Ecto neural progenitor cell (in vitro differentiated cells): ENCODE data around the gene FAM184B.
"Not testable (repeated sequence)": the region's sequence is repeated elsewhere in the genome, so short reads cannot be mapped to it uniquely, and the experiment has no call there.

ENCODE experiments used
- DNase-seq: peaks from one replicate; pipeline ENCODE4 v3.0.0-alpha.2; 2018; ENCODE audit warnings: low spot score

Gene FAM184B

DNA sequence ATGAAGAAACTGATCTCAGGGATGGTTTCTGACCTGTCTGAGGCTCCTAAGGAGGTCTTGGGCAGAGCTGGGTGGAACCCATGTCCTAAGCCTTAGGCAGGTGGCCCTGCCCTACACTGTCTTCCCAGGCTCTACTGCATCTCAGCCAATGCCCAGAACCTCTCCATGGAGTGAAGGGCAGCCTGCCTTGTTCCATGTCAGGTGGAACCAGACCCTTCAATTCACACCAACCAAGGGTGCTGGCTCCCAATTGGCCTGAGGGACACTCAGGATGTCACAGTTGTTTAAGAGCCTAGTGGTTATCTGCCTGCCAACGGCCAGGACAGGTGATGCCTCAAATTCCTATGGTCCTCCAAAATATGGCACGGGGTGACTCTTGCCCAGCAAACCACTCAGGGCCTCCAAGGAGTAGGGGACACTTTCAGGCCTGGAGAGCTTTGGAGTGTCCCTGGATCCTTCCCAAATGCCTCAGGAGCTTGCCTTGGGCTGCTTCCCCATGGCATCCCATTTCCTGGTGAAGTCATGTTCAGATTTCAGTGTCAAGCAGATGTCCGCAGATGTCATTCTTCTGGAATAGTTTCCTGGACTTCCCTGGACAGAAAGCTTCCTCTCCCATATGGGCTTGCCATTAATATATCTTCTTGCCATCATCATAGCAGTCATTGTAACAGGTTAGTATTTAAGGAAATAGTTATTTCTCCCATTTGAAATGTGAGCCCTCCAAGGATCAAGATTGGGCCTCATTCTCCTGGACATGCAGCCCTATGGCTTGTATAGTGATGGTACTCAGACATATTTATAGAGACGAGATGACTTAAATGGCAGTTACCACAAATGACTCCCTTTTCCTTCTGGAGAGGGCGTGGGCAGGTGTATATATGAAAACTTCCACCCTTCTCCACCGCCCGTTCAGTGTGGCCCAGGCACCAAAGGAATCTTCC lies 99.9 kb downstream of the FAM184B start:
- DNase-seq: no peak

DNA sequence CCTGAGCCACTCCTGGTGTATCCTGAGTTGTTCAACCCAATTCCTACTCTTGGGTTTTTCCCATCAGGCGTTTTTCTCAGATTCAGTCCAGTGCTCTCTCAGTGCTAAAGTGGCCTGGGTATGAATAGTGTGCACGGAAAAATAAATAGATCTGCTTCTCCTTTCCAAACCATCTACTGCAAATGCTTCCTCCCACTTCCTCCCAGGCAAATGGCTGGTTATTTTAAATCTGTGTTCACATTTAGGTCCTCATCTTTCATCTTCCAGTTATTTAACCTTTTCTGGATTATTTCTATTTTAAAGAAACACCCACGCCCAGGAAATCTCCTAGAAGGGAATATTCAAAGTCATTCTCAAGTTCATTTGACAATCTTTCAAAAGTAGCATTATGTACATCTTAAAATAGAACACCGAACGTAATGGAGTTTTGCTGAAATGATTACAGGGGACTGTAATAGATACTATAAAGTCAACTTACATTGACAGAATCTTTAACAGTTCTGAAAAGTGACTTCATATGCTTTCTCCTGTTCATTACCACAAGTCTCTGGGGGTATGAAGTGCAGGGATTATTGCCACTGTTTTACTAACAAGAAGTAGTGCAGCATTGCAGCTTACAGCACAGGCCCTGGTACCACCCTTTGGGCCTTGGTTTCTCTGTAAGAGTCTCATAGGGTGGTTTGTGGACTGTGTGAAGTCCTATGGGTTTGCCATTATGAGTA lies 100.7 kb downstream of the FAM184B start:
- DNase-seq: no peak

DNA sequence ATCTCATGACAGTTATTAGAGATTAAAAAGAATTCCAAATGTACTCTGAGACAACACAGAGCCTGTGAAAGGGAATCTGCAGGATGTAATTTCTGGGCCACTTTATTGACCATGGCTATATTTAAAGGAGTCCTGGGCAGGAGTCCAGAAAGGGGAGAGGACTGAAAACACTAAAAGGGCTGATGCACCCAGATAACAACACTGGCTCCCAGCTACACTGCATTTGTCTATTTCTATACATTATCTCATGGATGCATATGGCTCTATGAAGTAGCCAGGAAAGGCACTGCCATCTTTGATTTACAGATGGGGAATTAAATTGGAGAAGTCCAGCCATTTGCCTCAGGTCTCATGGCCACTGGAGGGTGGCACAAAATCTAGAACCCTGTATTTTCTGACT lies 111.0 kb downstream of the FAM184B start:
- DNase-seq: no peak

- no peak for DNase-seq
Measured at GRCh38 chr4:17667653-17668201, 113.7 kb downstream of the FAM184B start.

DNA sequence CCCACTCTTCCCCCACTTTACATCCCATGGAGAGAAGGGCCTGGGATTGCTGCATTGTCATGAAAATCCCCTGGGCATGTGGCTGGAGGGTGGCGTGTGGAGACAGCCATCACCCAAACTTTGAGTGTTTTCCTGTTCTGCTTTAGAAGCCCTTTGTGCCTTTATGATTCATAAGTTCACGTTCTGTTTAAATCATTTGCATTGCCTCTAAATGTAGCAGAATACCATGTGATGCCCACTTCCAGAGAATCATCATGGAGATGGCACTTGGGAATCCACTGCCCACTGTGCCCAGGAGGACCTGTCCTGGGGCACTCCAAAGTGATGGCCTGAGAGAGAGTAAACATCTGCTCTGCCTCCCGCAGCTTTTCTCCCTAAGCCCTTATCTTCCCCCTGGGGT lies 114.2 kb downstream of the FAM184B start:
- no peak for DNase-seq

GRCh38 chr4:17665852-17666251 lies 115.6 kb downstream of the FAM184B start:
- DNase-seq: no peak

DNA sequence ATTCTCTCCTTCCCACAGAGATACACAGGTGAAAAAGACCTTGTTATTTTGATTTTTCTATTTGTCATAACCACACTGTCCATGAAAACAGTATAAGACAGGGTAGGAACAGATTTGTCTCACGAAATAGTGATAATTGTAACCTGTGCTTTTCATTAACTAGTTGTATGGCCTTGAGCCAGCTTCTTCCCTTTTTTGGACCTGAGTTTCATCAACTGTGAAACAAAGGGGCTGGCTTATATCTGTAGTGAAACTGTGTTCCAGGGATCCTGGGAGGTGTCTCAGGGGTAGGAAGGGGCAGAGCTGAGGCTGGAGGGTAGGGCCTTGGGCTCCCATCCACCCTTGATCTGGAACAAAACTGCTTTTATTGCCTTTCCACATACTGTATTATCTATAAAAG lies 116.1 kb downstream of the FAM184B start:
- no peak for DNase-seq

DNA sequence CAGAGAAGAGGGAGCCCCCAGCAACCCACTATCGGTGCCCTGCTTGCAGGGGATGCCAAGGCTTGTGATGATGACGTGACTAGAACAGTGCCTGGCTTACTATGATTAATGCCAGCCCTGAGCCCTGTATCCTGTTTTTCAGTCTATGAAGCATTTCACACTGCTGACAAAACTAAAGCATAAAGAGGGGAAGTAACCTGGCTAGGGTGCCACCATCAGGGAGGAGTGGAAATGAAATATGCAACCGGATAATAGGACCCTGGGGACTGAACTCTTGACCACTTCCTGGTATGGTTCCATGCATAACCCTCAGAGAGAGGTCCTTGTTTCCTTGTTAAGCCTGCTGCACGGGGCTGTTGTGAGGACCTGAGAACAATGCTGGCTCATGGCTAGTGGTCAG lies 116.7 kb downstream of the FAM184B start:
- no peak for DNase-seq

DNA sequence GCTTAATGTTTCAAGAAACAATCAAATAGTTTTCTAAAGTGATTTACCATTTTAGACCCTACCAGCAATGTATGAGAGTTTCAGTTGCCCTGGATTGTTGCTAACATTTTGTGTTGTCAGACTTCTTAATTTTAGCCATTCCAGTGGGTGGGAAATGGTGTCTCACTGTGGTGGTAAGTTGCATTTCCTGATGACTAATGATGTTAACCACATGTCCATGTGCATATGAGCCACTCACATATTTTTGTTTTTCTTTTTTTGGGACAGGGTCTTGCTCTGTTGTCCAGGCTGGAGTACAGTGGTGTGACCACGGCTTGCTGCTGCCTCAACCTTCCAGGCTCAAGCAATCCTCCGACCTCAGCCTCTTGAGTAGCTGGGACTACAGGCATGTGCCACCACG lies 118.7 kb downstream of the FAM184B start:
- DNase-seq: no peak

- DNase-seq: not testable (repeated sequence)
Measured at GRCh38 chr4:17659196-17659595, 122.2 kb downstream of the FAM184B start.

DNA sequence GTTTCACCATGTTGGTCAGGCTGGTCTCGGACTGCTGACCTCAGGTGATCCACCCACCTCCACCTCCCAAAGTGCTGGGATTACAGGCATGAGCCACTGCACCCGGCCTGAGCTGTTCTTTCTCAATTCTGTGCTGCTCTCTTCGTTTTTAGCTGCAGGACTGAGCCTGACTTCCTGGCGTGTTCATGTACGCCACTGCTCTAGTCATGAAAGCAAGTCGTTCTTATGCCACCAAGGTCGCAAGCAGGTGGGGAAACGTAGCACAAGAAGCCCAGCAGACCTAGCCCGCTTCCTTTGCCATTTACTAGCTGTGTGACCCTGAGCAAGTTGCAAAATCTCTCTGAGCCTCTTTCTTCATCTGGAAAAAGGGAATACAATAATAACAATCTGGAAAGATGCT lies 123.6 kb downstream of the FAM184B start:
- no peak for DNase-seq

DNA sequence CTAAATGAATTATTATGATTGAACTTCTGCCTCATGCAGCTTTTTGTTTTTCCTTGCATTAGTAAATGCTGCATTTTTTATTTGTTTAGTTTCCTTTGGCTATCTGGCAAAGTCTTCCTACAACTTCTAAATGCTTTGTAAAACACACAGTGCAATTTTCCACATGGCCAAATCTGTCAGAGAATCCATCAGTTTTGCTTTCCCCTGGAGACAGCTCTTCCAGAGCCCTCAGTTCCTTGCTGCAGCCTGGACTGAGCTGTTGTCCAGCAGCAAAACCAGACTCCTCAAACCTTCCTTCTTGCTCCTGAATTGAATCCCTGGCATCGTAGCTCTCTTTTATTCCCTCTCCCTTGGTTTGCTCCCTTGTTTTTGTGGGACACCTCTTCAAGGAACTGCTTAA lies 124.3 kb downstream of the FAM184B start:
- DNase-seq: no peak

DNA sequence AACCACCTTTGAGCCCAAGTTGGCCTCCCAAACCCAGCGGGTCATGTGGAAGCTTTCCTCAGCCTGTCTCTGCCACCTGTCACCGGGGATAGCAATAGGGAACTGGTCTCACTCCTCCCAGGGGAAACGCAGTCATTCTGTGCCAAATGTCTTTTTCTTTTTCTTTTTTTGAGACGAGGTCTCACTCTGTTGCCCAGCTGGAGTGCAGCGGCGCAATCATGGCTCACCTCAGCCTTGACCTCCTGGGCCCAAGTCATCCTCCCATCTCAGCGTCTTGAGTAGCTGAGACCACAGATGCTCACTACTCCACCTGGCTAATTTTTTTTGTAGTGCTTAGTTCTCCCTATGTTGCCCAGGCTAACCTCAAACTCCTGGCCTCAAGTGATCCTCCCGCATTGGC lies 126.7 kb downstream of the FAM184B start:
- no peak for DNase-seq

- no peak for DNase-seq
Measured at GRCh38 chr4:17650406-17650805, 131.0 kb downstream of the FAM184B start.

DNA sequence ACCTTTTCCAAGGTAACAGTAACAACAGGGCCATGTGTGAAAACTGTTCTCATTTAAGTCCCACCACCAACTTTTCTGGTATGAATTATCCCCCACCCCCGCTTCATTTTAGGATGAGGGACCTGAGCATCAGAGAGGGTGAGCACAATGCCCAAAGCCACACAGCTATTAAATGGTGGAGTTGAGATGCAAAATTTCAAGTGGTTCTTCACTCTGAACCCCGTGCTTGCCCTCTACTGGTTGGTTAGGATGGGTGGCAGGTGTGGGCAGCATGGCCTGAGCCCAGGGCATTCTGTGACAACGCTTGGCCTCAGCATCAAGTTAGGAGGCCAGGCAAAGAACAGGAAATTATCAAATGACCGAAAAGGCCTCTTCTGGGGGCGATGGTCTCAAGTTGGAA lies 133.5 kb downstream of the FAM184B start:
- no peak for DNase-seq

DNA sequence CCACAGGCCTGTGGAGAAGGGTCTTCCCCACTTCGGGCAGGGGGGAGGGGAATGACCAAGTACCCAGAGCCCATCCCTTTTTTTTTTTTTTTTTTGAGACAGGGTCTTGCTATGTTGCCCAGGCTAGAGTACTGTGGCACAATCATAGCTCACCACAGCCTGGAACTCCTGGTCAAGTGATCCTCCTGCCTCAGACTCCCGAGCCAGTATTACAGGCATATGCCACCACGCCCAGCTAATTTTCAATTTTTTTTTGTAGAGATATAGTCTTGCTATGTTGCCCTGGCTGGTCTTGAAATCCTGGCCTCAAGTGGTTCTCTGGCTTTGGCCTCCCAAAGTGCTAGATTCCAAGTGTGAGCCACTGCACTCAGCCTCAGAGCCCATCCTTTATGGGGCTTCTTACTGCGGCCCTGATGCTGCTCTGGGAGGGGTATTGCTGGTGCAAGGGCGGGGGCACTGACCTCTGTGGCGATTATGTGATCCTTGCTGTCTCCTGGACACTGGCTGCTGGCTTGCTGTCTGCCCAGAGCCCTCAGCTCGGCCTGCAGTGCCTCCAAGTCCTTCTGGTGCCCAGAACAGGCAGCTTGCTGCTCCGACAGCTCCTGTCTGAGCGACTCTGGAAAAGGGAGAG lies 134.1 kb downstream of the FAM184B start:
- no peak for DNase-seq

DNA sequence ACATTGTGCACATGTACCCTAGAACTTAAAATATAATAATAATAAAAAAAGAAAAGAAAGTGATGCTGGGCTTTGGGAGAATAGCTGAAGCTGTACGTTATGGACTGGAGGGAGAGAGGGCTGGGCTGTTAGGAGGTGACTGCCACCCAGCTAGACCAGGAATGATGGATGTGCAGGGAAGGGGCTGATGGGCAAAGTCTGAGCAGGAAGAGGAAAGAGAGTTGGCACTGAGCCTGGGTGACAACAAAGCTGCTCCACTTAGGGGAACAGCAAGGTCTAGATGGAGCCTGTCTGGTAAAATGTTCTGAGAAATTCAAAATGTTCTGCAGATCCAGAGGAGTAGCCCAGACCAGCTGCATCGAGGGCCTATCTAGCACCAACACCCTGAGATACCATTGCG lies 134.7 kb downstream of the FAM184B start:
- DNase-seq: no peak

GRCh38 chr4:17642398-17642783 lies 139.0 kb downstream of the FAM184B start:
- no peak for DNase-seq

DNA sequence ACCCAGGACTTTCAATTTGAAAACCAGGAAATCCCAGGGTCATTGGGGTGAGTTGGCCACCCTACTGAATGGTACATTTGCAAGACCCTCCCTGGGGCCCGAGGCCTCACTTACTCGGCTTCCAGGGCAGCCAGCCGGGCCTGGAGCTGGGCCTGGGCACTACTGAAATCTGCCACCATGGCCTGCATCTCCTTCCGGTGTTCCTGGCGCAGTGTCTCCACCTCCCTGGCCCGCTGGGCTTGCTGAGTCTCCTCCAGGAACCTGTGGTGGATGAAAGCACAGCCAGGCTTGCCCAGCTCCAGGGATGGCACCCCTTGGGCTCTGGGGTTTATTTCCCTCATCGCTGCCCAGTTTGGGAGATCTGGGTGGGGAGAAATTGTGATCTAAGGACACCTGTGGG lies 142.3 kb downstream of the FAM184B start:
- no peak for DNase-seq

GRCh38 chr4:17636696-17637622 lies 144.5 kb downstream of the FAM184B start:
- peak; percentile 85 for DNase-seq

DNA sequence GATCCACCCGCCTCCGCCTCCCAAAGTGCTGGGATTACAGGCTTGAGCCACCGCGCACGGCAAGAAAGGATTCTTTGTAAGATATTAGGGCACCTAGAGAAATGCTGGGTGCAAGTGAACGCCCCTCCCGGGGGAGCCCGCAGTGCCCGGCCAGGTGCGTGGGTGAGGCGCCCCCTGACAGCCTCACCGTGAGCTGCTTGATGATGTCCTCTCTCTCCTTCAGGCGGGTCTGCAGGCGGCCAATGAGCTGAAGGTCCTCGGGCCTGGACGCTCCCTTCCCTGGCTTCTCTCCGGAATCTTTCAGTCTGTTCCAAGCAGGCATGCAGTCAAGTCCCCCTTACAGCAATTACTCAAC lies 145.1 kb downstream of the FAM184B start:
- no peak for DNase-seq

DNA sequence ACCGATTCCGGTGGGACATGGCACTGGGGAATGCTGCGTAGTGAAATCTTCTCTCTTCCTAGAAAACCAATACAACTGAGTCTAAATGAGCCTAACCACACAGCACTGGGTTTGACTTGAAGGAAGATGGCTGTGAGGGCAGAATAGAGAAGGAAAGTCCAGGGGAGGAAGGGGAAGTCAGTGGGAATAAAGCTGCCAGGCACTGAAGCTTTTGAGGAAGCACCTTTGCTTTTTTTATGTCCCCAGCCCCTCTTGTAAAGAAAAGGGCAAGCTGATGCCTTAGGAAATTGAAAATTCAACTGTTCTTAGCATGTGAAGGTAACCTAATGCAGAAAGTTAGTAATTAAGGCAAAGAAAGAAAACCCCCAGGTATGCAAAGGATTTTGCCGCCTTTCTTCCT lies 146.4 kb downstream of the FAM184B start:
- no peak for DNase-seq
